ENCODE data around the gene NPY5R. TPM values are rescaled to one million over a fixed set of nuclear protein-coding genes. Genes with fewer than 3 reads are reported as not detected.

The NPY5R gene
- total and polyA plus RNA-seq, 2 of the 4 experiments (the other 2 are of a cell fraction) = not detected

DNA sequence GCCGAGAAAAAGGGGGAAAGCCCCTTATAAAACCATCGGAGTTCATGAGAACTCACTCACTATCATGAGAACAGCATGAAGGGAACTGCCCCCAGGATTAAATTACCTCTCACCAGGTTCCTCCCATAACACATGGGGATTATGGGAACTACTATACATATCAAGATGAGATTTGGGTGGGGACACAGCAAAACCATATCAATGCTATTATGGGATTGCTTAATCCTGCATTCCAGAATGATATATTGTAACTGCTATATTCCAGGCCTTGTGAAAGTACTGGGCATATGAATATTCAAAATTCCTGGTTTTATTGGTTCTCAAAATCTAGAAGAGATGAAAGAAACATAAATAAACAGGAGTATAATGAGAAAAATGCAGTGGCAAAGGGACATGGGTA is 40.6 kb upstream of the NPY5R start:
- H3K4me2 ChIP-seq (ENCODE audit: low read depth, low read length) = no peak overlapping the region
- no CpG with 5 or more reads among the region's 2 CpGs for WGBS, 2 experiments (ENCODE audit: extremely low coverage in 2 of 2, insufficient read length in 1 of 2)
- no peak overlapping the region for H2AFZ ChIP-seq (replicated peaks; ENCODE audit: low read length, poor library complexity)
- H3K9me1 ChIP-seq (ENCODE audit: insufficient read depth, low read length) = no peaks in the 10 kb centered on the region
- H4K20me1 ChIP-seq (ENCODE audit: insufficient read depth, low read length) = no peaks in the 10 kb centered on the region
- no peak overlapping the region for H2BK15ac ChIP-seq (ENCODE audit: low read depth, low read length)
- ATAC-seq (ENCODE audit: low read depth) (no peak), DNase-seq (no peak)
- intact Hi-C loops (cut with micrococcal nuclease) = no loop called here
- no peak overlapping the region for H3K9ac ChIP-seq (ENCODE audit: low read depth, low read length)
- no peaks in the 10 kb centered on the region for H3K4me1 ChIP-seq (ENCODE audit: control insufficient read depth, insufficient read depth, low read length)
- no peak overlapping the region for H3K27ac ChIP-seq (ENCODE audit: insufficient read depth, low read length)
- no peak overlapping the region for H3K18ac ChIP-seq (ENCODE audit: low read depth, low read length)
- H3K4ac ChIP-seq (ENCODE audit: low read depth, low read length) = no peak overlapping the region
- POLR2A ChIA-PET (ENCODE audit: unreplicated experiment) = no interaction called here
- H4K91ac ChIP-seq (ENCODE audit: insufficient read depth, low read depth, low read length) = no peak overlapping the region
- H4K8ac ChIP-seq (ENCODE audit: low read depth in 2 of 2, low read length in 2 of 2) = no peak overlapping the region
- no peak overlapping the region for H4K5ac ChIP-seq (ENCODE audit: low read depth, low read length)
- CTCF ChIA-PET = no interaction called here
- H3K4me3 ChIP-seq (ENCODE audit: insufficient read depth, low read depth, low read length) = no peak overlapping the region
- H3K9me3 ChIP-seq (ENCODE audit: control insufficient read depth, insufficient read depth, low read length) = no peaks in the 10 kb centered on the region
- dilution Hi-C loops (cut with HindIII; ENCODE audit: low sequenced_read_pairs, unreplicated experiment) = no loop called here
- TF ChIP-seq RCOR1 (IDR thresholded peaks at IDR 0.05; ENCODE audit: insufficient replicate concordance, low read length) = no peak
- TF ChIP-seq MAFK (IDR thresholded peaks at IDR 0.05; ENCODE audit: low read depth, low read length) = no peak
- H3K79me1 ChIP-seq (ENCODE audit: low read depth in 1 of 2, low read length in 2 of 2) = no peaks in the 10 kb centered on the region
- H3K56ac ChIP-seq (ENCODE audit: extremely low read depth, insufficient read depth, low read length) = no peak overlapping the region
- H2AK9ac ChIP-seq (replicated peaks; ENCODE audit: low read depth, low read length, poor library complexity) = no peak overlapping the region
- in situ Hi-C loops (cut with MboI; ENCODE audit: low sequenced_read_pairs) = no loop called here
- no peak overlapping the region for H2AK5ac ChIP-seq (ENCODE audit: low read depth, low read length)
- no peaks in the 10 kb centered on the region for H3K36me3 ChIP-seq (ENCODE audit: control insufficient read depth, insufficient read depth, low read length)
- H3K23ac ChIP-seq (ENCODE audit: low read depth, low read length) = no peak overlapping the region
- no peak overlapping the region for H3K14ac ChIP-seq (replicated peaks; ENCODE audit: low read depth, low read length)
- BruUV-seq (replicated peaks) = no TSS peak
- H2BK120ac ChIP-seq (ENCODE audit: low read depth, low read length) = no peak overlapping the region
- no peak overlapping the region for H2BK20ac ChIP-seq (ENCODE audit: low read depth, low read length)
- H2BK5ac ChIP-seq (ENCODE audit: low read depth, low read length, poor library complexity, severe bottlenecking) = no peak overlapping the region
- no peaks in the 10 kb centered on the region for H3K27me3 ChIP-seq (ENCODE audit: control insufficient read depth, insufficient read depth, low read length)

Measured in IMR-90 (cell line).